Psoas muscle (tissue), 8 donors: ENCODE results near the gene VWA8. TPM values are rescaled to one million over a fixed set of nuclear protein-coding genes. Genes with fewer than 3 reads are reported as not detected.
A peak's percentile ranks its signal among the peaks of the same experiment; 100 is the strongest.

Experiments
- ATAC-seq, 4 donors: fragments of 200-7000 bp; cut with Tn5 transposase; one replicate each; pipeline ENCODE4 v1.9.1; 2020; ENCODE audit warnings: moderate library complexity in 3 of 4, mild to moderate bottlenecking in 2 of 4
- DNase-seq, 2 donors: peaks; one replicate each; pipeline ENCODE4 v3.0.0-alpha.2; 2020
- H3K27ac ChIP-seq: fragments of 200-600 bp; one replicate; pipeline ENCODE4 v1.8.0; 2022
- H3K27me3 ChIP-seq, 3 donors: fragments of 200-600 bp in 1 of 3; one replicate each; pipeline versions ENCODE4 v1.6.1 to v1.8.0; 2013 to 2022; ENCODE audit warnings: low read length in 2 of 3, mild to moderate bottlenecking in 2 of 3, moderate library complexity in 1 of 3; ENCODE audit not compliant: insufficient read depth in 3 of 3
- H3K36me3 ChIP-seq, 2 donors: fragments of 200-600 bp in 1 of 2; one replicate each; pipeline versions ENCODE4 v1.6.1 to v1.8.0; 2013 to 2022; ENCODE audit warnings: low read depth in 1 of 2, mild to moderate bottlenecking in 1 of 2, moderate library complexity in 1 of 2; ENCODE audit not compliant: insufficient read depth in 1 of 2
- H3K4me1 ChIP-seq: fragments of 200-600 bp; one replicate; pipeline ENCODE4 v1.8.0; 2022
- H3K4me3 ChIP-seq: fragments of 200-600 bp; one replicate; pipeline ENCODE4 v1.8.0; 2022; ENCODE audit warnings: mild to moderate bottlenecking
- H3K9me3 ChIP-seq: fragments of 200-600 bp; one replicate; pipeline ENCODE4 v1.8.0; 2022
- CTCF ChIP-seq: fragments of 200-600 bp; IDR thresholded peaks from one replicate; pipeline ENCODE4 v1.8.0; 2022; ENCODE audit warnings: antibody characterized with exemption
- WGBS, 3 donors: extraction: QIAGEN DNeasy Blood & Tissue Kit; methylation state at CpG; one replicate each; pipeline versions ENCODE4 v1.1.6 to v1.1.7; 2013; 5-methylcytosine and 5-hydroxymethylcytosine counted together
- intact Hi-C, 2 donors: fragments of 100-400 bp; cut with DNase I; formaldehyde crosslinking; loops; one replicate each; pipeline versions ENCODE4 v1.11.0 to v1.14.2; 2022
- polyA plus RNA-seq, 3 donors: library from polyadenylated mRNA; stranded (reverse); fragments of 200-250 nt; gene quantifications; one replicate each; pipeline ENCODE4 v1.2.3, GENCODE V29; 2013
- total RNA-seq, 4 donors: library from RNA; stranded (reverse); fragmentation: NEBNext Ultra II Directional in 2 of 4; extraction: Animal tissue kit (Norgen Biotek cat#: 25700) in 2 of 4; gene quantifications; one replicate each; pipeline versions ENCODE4 v1.2.1 to v1.2.4, GENCODE V29; 2021 to 2023
- donor health status: healthy with polysubstance abuse.
- donor health status: DM: no; HTN: no; CAD: no; lungs with moderate emphysema.
- donor health status: Bipolar disorder and iron deficiency.
- donor health status: healthy.
- donor health status: DM: yes; HTN: yes; CAD: no.
- donor health status: DM: no; HTN: no; CAD: no.
- donor health status: DM: no; HTN: no; CAD: no.
- donor health status: DM: yes; HTN: yes; CAD: no.

VWA8 gene
- total and polyA plus RNA-seq, 7 donors: 8.6 to 50.5 (median 30.1) TPM

- H3K9me3 ChIP-seq: no peaks in the 10 kb centered on the region
- peak overlapping the region; percentile 77 for H3K27ac ChIP-seq
- no peaks in the 10 kb centered on the region for H3K27me3 ChIP-seq
- intact Hi-C loops: no loop called here
- H3K4me1 ChIP-seq: peaks cover 36% of the 10 kb centered on the region
- DNase-seq (no peak), ATAC-seq (no peak)
- TF ChIP-seq CTCF: no peak
- peaks cover 6 to 18% of the 10 kb centered on the region in 2 donors for H3K36me3 ChIP-seq
- H3K4me3 ChIP-seq: no peak overlapping the region
Observed at GRCh38 chr13:41696163-41697003, 264.5 kb downstream of the VWA8 start.

DNA sequence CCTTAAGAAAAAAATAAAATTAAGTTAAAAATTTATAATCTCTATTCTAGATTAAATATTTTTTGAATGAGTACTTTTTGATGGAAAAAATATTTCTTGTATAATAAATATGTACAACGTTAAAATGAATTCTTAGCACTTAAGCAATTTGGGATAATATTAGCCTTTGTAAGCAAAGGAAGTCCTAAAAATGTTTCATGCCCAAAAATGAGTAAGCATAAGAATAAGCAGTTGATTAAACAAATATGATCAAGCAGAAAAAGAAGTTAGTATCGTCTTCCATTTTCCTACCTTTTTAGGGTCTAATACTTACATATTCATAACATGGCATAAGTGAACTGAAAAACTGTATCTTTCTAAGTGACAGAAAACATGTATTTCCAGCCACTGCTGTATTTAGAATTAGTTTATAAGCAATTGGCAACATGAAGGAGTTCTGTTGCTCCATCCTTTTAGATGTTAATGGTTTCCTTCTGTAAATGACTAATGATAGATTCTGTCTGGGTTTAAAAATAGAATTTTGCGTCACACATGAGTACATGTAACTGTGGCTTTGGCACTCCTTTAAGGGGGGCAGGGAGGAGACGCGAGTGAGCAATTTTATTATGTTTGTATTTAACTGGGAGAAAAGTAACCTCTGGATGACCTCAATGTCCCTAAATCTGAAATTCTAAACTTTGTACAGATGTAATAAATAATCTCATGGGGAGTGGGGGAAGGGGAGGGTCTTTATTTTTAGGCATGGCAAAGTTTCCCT lies 266.2 kb downstream of the VWA8 start:
- WGBS, 3 donors: 16 to 23% (median 17%) methylated on average over 5 of the region's 5 CpGs
- H3K9me3 ChIP-seq: no peaks in the 10 kb centered on the region
- ATAC-seq (peak; percentile 90 to 98 (median 96)), DNase-seq (peak; percentile 55 to 62)
- H3K27me3 ChIP-seq: no peaks in the 10 kb centered on the region
- H3K4me1 ChIP-seq: peaks cover 22% of the 10 kb centered on the region
- peaks cover 8 to 35% of the 10 kb centered on the region in 2 donors for H3K36me3 ChIP-seq
- intact Hi-C loops: no loop called here
- peak overlapping the region; percentile 44 for H3K4me3 ChIP-seq
- peak overlapping the region; percentile 77 for H3K27ac ChIP-seq
- TF ChIP-seq CTCF: no peak

GRCh38 chr13:41693434-41693833 lies 267.5 kb downstream of the VWA8 start:
- intact Hi-C loops: no loop called here
- peaks cover 22% of the 10 kb centered on the region for H3K4me1 ChIP-seq
- TF ChIP-seq CTCF: no peak
- H3K36me3 ChIP-seq: peaks cover 2 to 41% of the 10 kb centered on the region in 2 donors
- H3K27me3 ChIP-seq: no peaks in the 10 kb centered on the region
- H3K4me3 ChIP-seq: no peak overlapping the region
- H3K9me3 ChIP-seq: no peaks in the 10 kb centered on the region
- WGBS, 3 donors: 73 to 93% (median 83%) methylated on average over 1 of the region's 1 CpG
- ATAC-seq (no peak), DNase-seq (no peak)
- H3K27ac ChIP-seq: no peak overlapping the region

GRCh38 chr13:41691274-41691673 lies 269.6 kb downstream of the VWA8 start:
- TF ChIP-seq CTCF: no peak

More at GRCh38 chr13:41691274-41691673, 269.6 kb downstream of the VWA8 start:
- peaks cover 22% of the 10 kb centered on the region for H3K4me1 ChIP-seq
- no peaks in the 10 kb centered on the region for H3K27me3 ChIP-seq
- H3K4me3 ChIP-seq: no peak overlapping the region
- 93 to 97% (median 95%) methylated on average over 1 of the region's 1 CpG for WGBS, 3 donors
- ATAC-seq: no peak
- intact Hi-C loops: no loop called here
- peaks cover 2 to 41% of the 10 kb centered on the region in 2 donors for H3K36me3 ChIP-seq
- H3K27ac ChIP-seq: no peak overlapping the region
- DNase-seq: no peak
- H3K9me3 ChIP-seq: no peaks in the 10 kb centered on the region
